HTERT RPE-1 (cell line): ENCODE results near the gene NAALADL2.
"Not testable (repeated sequence)": the region's sequence is repeated elsewhere in the genome, so short reads cannot be mapped to it uniquely, and the experiment has no call there.

Source experiments
- in situ Hi-C: fragments of 300-500 bp; cut with MboI; formaldehyde crosslinking; loops from 4 replicates; pipeline ENCODE4 v1.14.3; 2020; ENCODE audit warnings: low sequenced_read_pairs

NAALADL2 gene

GRCh38 chr3:175528693-175529092 lies 669.6 kb downstream of the NAALADL2 start:
- in situ Hi-C loops: not testable (repeated sequence)

GRCh38 chr3:175535351-175535750 lies 676.2 kb downstream of the NAALADL2 start:
- in situ Hi-C loops: no loop called here

GRCh38 chr3:175546115-175546514 lies 687.0 kb downstream of the NAALADL2 start:
- in situ Hi-C loops: no loop called here

GRCh38 chr3:175552929-175553328 lies 693.8 kb downstream of the NAALADL2 start:
- in situ Hi-C loops: no loop called here

- in situ Hi-C loops: no loop called here
Observed at GRCh38 chr3:175554801-175555200, 695.7 kb downstream of the NAALADL2 start.

GRCh38 chr3:175558261-175558660 lies 699.1 kb downstream of the NAALADL2 start:
- in situ Hi-C loops: no loop called here

GRCh38 chr3:175564363-175564762 lies 705.2 kb downstream of the NAALADL2 start:
- in situ Hi-C loops: no loop called here

GRCh38 chr3:175571096-175571495 lies 712.0 kb downstream of the NAALADL2 start:
- in situ Hi-C loops: no loop called here

- in situ Hi-C loops: no loop called here
Observed at GRCh38 chr3:175573226-175573625, 714.1 kb downstream of the NAALADL2 start.

- in situ Hi-C loops: no loop called here
Observed at GRCh38 chr3:175580318-175580717, 721.2 kb downstream of the NAALADL2 start.

GRCh38 chr3:175585898-175586297 lies 726.8 kb downstream of the NAALADL2 start:
- in situ Hi-C loops: no loop called here

GRCh38 chr3:175590745-175591144 lies 731.6 kb downstream of the NAALADL2 start:
- in situ Hi-C loops: no loop called here

- in situ Hi-C loops: no loop called here
Observed at GRCh38 chr3:175591375-175591774, 732.2 kb downstream of the NAALADL2 start.

- in situ Hi-C loops: no loop called here
Observed at GRCh38 chr3:175593331-175593730, 734.2 kb downstream of the NAALADL2 start.

- in situ Hi-C loops: no loop called here
Observed at GRCh38 chr3:175598740-175599139, 739.6 kb downstream of the NAALADL2 start.

- in situ Hi-C loops: no loop called here
Observed at GRCh38 chr3:175601521-175601920, 742.4 kb downstream of the NAALADL2 start.

- in situ Hi-C loops: no loop called here
Observed at GRCh38 chr3:175605851-175606250, 746.7 kb downstream of the NAALADL2 start.

GRCh38 chr3:175606650-175607318 lies 747.6 kb downstream of the NAALADL2 start:
- in situ Hi-C loops: no loop called here

GRCh38 chr3:175608356-175608755 lies 749.2 kb downstream of the NAALADL2 start:
- in situ Hi-C loops: no loop called here

- in situ Hi-C loops: no loop called here
Observed at GRCh38 chr3:175608911-175609310, 749.8 kb downstream of the NAALADL2 start.

- in situ Hi-C loops: no loop called here
Observed at GRCh38 chr3:175612487-175613196, 753.5 kb downstream of the NAALADL2 start.

GRCh38 chr3:175614107-175614506 lies 755.0 kb downstream of the NAALADL2 start:
- in situ Hi-C loops: not testable (repeated sequence)
